Coronary artery (tissue), 2 donors: ENCODE data around the gene SLC66A1.

Source experiments
- DNase-seq: peaks from one replicate; pipeline ENCODE4 v3.0.0-alpha.2; 2017; ENCODE audit warnings: low spot score
- H3K27ac ChIP-seq, 2 donors: fragments of 200-600 bp; sonication (generic); one replicate each; pipeline ENCODE4 v1.5.1; 2016 to 2019
- H3K4me3 ChIP-seq: fragments of 200-600 bp; sonication (generic); 2 replicates; pipeline ENCODE4 v1.5.1; 2016; ENCODE audit warnings: mild to moderate bottlenecking, moderate library complexity
- TF ChIP-seq, protein P1 (sequence below): fragments of 200-600 bp; sonication (generic); IDR thresholded peaks from one replicate; pipeline ENCODE4 v1.5.1; 2019; ENCODE audit warnings: antibody characterized with exemption

SLC66A1 gene

DNA sequence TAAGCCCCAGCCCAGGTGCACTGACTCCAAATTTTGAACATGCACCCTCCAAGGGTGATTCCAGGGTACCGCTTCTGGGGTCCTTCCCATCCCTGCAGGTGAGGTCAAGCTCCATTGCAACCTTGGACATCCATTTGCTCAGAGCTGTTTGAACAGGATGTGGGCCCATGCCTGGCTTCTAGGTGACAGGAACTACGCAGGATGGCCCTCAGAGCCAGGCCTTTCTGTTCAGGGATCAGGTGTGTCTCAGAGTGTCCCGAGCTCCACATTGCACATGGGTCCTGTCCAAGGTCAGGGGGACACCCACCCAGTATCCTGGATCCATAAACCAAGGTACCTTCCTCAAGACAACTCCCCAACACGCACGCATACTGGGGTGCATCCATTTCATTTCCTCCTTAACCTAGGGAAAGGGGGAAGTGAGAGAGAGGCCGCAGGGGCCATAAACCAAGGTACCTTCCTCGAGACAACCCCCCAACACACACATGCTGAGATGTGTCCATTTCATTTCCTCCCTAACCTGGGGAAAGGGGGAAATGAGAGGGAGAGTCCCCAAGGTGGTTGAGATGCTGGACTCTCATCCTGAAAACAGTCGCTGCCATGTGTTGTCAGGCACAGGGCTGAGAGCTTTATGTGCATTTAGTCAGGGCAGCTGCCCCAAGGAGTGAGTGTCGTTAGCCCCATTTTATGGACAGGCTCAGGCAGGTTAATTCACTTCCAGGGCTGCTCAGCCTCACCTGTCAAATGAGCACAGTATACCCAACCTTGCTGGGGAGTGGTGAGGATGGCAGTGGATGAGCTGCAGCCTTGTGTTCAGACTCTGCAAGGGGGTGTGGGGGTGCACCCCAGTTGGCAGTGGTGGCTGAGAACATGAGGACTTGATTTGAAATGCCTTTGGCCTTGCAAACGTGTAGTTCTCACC is 2.1 kb downstream of the SLC66A1 start:
- no peak for DNase-seq
- TF ChIP-seq, protein P1, sequence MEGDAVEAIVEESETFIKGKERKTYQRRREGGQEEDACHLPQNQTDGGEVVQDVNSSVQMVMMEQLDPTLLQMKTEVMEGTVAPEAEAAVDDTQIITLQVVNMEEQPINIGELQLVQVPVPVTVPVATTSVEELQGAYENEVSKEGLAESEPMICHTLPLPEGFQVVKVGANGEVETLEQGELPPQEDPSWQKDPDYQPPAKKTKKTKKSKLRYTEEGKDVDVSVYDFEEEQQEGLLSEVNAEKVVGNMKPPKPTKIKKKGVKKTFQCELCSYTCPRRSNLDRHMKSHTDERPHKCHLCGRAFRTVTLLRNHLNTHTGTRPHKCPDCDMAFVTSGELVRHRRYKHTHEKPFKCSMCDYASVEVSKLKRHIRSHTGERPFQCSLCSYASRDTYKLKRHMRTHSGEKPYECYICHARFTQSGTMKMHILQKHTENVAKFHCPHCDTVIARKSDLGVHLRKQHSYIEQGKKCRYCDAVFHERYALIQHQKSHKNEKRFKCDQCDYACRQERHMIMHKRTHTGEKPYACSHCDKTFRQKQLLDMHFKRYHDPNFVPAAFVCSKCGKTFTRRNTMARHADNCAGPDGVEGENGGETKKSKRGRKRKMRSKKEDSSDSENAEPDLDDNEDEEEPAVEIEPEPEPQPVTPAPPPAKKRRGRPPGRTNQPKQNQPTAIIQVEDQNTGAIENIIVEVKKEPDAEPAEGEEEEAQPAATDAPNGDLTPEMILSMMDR: no peak
- Histone ChIP-seq H3K4me3 (no peak overlapping the region), H3K27ac (no peak overlapping the region)

GRCh38 chr1:19315378-19316198 is 3.5 kb downstream of the SLC66A1 start:
- no peak for DNase-seq
- Histone ChIP-seq H3K27ac (no peak overlapping the region), H3K4me3 (no peak overlapping the region)

DNA sequence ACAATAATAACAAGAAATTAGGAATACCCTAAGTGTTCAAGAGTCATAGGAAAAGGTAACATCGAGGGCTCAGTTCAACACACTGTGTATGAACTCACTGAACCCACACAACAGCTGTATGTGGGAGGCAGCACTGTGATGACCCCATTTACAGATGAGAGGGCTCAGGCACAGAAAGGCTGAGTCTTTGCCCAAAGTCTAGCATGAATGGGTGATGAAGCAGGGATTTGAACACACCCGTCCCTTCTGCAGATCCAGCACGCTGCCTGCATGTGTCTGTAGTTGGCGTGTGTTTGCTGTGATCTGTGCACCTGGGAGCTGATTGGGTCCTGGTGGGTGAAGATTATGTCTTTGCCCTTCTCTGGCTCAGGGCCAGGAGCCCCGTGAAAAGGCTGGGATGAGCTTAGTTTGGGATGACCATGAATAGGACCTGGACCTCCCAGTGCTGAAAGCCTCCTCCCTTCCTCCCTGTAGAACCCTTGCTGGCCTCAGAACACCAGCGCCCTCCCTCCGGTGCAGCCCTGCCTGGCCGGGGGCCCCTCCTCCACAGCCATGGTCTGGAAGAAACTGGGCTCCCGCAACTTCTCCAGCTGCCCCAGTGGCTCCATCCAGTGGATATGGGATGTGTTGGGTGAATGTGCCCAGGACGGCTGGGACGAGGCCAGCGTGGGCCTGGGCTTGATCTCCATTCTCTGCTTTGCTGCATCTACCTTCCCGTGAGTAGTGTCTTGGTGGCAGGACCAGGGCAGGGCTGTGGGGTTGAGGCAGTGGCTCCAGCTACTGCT is 5.2 kb downstream of the SLC66A1 start:
- TF ChIP-seq, protein P1: no peak
- DNase-seq: no peak
- Histone ChIP-seq H3K4me3 (no peak overlapping the region), H3K27ac (no peak overlapping the region)

More at GRCh38 chr1:19315378-19316198, 3.5 kb downstream of the SLC66A1 start:
- TF ChIP-seq, protein P1: no peak

DNA sequence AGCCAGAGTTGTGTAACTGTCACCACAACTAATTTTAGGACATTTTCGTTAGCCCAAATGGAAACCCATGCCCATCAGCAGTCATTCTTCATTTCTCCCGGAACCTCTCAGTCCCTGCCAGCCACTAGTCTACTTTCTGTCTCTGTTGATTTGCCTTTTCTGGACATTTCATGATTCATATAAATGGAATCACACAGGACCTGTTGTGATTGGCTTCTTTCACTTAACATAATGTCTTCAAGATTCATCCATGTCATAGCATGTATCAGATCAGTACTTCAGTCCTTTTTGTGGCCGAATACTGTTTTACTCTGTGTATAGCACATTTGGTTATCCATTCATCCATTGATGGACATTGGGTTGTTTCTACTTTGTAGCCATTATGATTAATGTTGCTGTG is 7.1 kb downstream of the SLC66A1 start:
- TF ChIP-seq, protein P1: no peak
- H3K4me3 ChIP-seq: no peak overlapping the region
- H3K27ac ChIP-seq: no peak overlapping the region
- DNase-seq: no peak

DNA sequence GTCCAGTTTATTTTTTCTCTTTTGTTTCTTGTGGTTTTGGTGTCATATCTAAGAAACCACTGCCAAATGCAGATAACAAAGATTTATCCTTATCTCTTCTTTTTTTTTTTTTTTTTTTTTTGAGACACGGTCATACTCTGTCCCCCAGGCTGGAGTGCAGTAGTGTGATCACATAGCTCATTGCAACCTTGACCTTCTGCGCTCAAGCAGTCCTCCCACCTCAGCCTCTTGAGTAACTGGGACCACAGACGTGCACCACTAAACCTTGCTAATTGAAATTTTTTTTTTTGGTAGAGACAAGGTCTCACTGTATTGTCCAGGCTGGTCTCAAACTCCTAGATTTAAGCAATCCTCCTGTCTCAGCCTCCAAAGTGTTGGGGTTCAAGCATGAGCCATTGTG is 8.9 kb downstream of the SLC66A1 start:
- DNase-seq: no peak
- TF ChIP-seq, protein P1: no peak
- Histone ChIP-seq H3K4me3 (no peak overlapping the region), H3K27ac (no peak overlapping the region)

GRCh38 chr1:19322481-19322880 is 10.4 kb downstream of the SLC66A1 start:
- TF ChIP-seq, protein P1: no peak
- Histone ChIP-seq H3K27ac (no peak overlapping the region), H3K4me3 (no peak overlapping the region)
- DNase-seq: no peak
